Measurements from ENCODE around the gene MPZL1. TPM values are rescaled to one million over a fixed set of nuclear protein-coding genes. Genes with fewer than 3 reads are reported as not detected.
"Not testable (repeated sequence)": the region's sequence is repeated elsewhere in the genome, so short reads cannot be mapped to it uniquely, and the experiment has no call there.

The MPZL1 gene
- total RNA-seq, 2 donors from 2014 or later: 26.8 to 33.0 TPM

- ATAC-seq: no peak
- Mint-ChIP-seq H3K9me3 (no peaks in the 10 kb centered on the region), H3K27ac (no peak overlapping the region), H3K36me3 (peaks cover 4 to 5% of the 10 kb centered on the region in 2 donors)
- DNase-seq (ENCODE audit: low spot score in 2 of 2): no peak
These were observed 102.5 kb downstream of the MPZL1 start for GRCh38 chr1:167824163-167824794.

GRCh38 chr1:167825419-167826079, 103.8 kb downstream of the MPZL1 start:
- ATAC-seq (no peak), DNase-seq (ENCODE audit: low spot score in 2 of 2) (no peak)
- H3K27ac Mint-ChIP-seq: no peak overlapping the region
- no peaks in the 10 kb centered on the region for H3K9me3 Mint-ChIP-seq
- H3K36me3 Mint-ChIP-seq: no peaks in the 10 kb centered on the region

GRCh38 chr1:167826127-167826526, 104.3 kb downstream of the MPZL1 start:
- no peaks in the 10 kb centered on the region for H3K36me3 Mint-ChIP-seq
- no peak for ATAC-seq
- no peak overlapping the region for H3K27ac Mint-ChIP-seq
- no peak for DNase-seq (ENCODE audit: low spot score in 2 of 2)
- H3K9me3 Mint-ChIP-seq: no peaks in the 10 kb centered on the region

- ATAC-seq: no peak
These were observed 108.1 kb downstream of the MPZL1 start for GRCh38 chr1:167829868-167830267.

GRCh38 chr1:167830668-167831067, 108.9 kb downstream of the MPZL1 start:
- not testable (repeated sequence) for ATAC-seq; H3K27ac Mint-ChIP-seq; DNase-seq (ENCODE audit: low spot score in 2 of 2); H3K9me3 Mint-ChIP-seq; H3K36me3 Mint-ChIP-seq

More at GRCh38 chr1:167829868-167830267, 108.1 kb downstream of the MPZL1 start:
- DNase-seq (ENCODE audit: low spot score in 2 of 2): no peak
- Mint-ChIP-seq H3K27ac (no peak overlapping the region), H3K9me3 (no peaks in the 10 kb centered on the region), H3K36me3 (no peaks in the 10 kb centered on the region)

GRCh38 chr1:167832693-167833092, 110.9 kb downstream of the MPZL1 start:
- ATAC-seq: no peak
- H3K27ac Mint-ChIP-seq: no peak overlapping the region
- no peaks in the 10 kb centered on the region for H3K36me3 Mint-ChIP-seq
- DNase-seq (ENCODE audit: low spot score in 2 of 2): no peak
- no peaks in the 10 kb centered on the region for H3K9me3 Mint-ChIP-seq

- DNase-seq (ENCODE audit: low spot score in 2 of 2): no peak
- Mint-ChIP-seq H3K9me3 (no peaks in the 10 kb centered on the region), H3K36me3 (no peaks in the 10 kb centered on the region), H3K27ac (no peak overlapping the region)
- ATAC-seq: no peak
These were observed 112.1 kb downstream of the MPZL1 start for GRCh38 chr1:167833904-167834303.

GRCh38 chr1:167836197-167836596, 114.4 kb downstream of the MPZL1 start:
- ATAC-seq (no peak), DNase-seq (ENCODE audit: low spot score in 2 of 2) (no peak)
- Mint-ChIP-seq H3K9me3 (no peaks in the 10 kb centered on the region), H3K36me3 (no peaks in the 10 kb centered on the region), H3K27ac (no peak overlapping the region)

GRCh38 chr1:167837326-167837725, 115.5 kb downstream of the MPZL1 start:
- Mint-ChIP-seq H3K27ac (no peak overlapping the region), H3K9me3 (no peaks in the 10 kb centered on the region), H3K36me3 (no peaks in the 10 kb centered on the region)
- ATAC-seq: no peak
- DNase-seq (ENCODE audit: low spot score in 2 of 2): no peak

GRCh38 chr1:167839009-167839408, 117.2 kb downstream of the MPZL1 start:
- H3K27ac Mint-ChIP-seq: no peak overlapping the region
- no peaks in the 10 kb centered on the region for H3K9me3 Mint-ChIP-seq
- no peak for DNase-seq (ENCODE audit: low spot score in 2 of 2)
- no peaks in the 10 kb centered on the region for H3K36me3 Mint-ChIP-seq
- no peak for ATAC-seq

Other genes starting within 250 kb of the MPZL1 start
- 100 to 1,000 TPM; 118 to 158 TPM for gene CD247, start 203.5 kb upstream of the MPZL1 start, total RNA-seq
- 10 to 100 TPM; 11.7 to 15.1 TPM for gene CREG1, start 168.2 kb upstream of the MPZL1 start, total RNA-seq
- gene RCSD1, start 91.8 kb upstream of the MPZL1 start, total RNA-seq: 10 to 100 TPM; 28.2 to 65.6 TPM
- gene ADCY10, start 192.2 kb downstream of the MPZL1 start, total RNA-seq: under 1 TPM; 0.18 to 0.53 TPM
- gene DCAF6, start 214.7 kb downstream of the MPZL1 start, total RNA-seq: 10 to 100 TPM; 28.1 to 33.0 TPM
- 10 to 100 TPM; 60.3 to 68.6 TPM for gene MPC2, start 215.1 kb downstream of the MPZL1 start, total RNA-seq